Sigmoid colon (tissue), 7 donors: ENCODE measurements around the gene RPL18. TPM values are rescaled to one million over a fixed set of nuclear protein-coding genes. Genes with fewer than 3 reads are reported as not detected.
"Not testable (repeated sequence)": the region's sequence is repeated elsewhere in the genome, so short reads cannot be mapped to it uniquely, and the experiment has no call there.

ENCODE experiments used
- DNase-seq: peaks from one replicate; pipeline ENCODE4 v3.0.0-alpha.2; 2019
- H3K27ac ChIP-seq, 4 donors: fragments of 200-600 bp; sonication (generic); one replicate each; pipeline ENCODE4 v1.5.1; 2016 to 2019; ENCODE audit warnings: mild to moderate bottlenecking in 1 of 4
- H3K27me3 ChIP-seq, 3 donors: fragments of 200-600 bp; sonication (generic); one replicate each; pipeline ENCODE4 v1.5.1; 2019; ENCODE audit warnings: mild to moderate bottlenecking in 1 of 3
- H3K36me3 ChIP-seq, 4 donors: fragments of 200-600 bp; sonication (generic); one replicate each; pipeline ENCODE4 v1.5.1; 2016 to 2019
- H3K4me1 ChIP-seq, 4 donors: fragments of 200-600 bp; sonication (generic); one replicate each; pipeline ENCODE4 v1.5.1; 2017 to 2019
- H3K4me3 ChIP-seq, 4 donors: fragments of 200-600 bp; sonication (generic); one replicate each; pipeline ENCODE4 v1.5.1; 2017 to 2019; ENCODE audit warnings: mild to moderate bottlenecking in 2 of 4, moderate library complexity in 1 of 4
- H3K9me3 ChIP-seq, 4 donors: fragments of 200-600 bp in 3 of 4; sonication (generic) in 3 of 4; one replicate each; pipeline versions ENCODE4 v1.5.1 to v1.6.1; 2013 to 2019
- EP300 ChIP-seq, 4 donors: sonication (generic); formaldehyde crosslinking; IDR thresholded peaks; one replicate each; pipeline ENCODE4 v1.6.1; 2017; ENCODE audit warnings: antibody characterized with exemption in 4 of 4
- POLR2A ChIP-seq, 2 donors: fragments of 450-650 bp; IDR thresholded peaks; one replicate each; pipeline ENCODE4 v1.6.1; 2016; ENCODE audit warnings: antibody characterized with exemption in 2 of 2, mild to moderate bottlenecking in 2 of 2, moderate library complexity in 2 of 2
- POLR2AphosphoS5 ChIP-seq, 4 donors: sonication (generic); formaldehyde crosslinking; IDR thresholded peaks; one replicate each; pipeline ENCODE4 v1.6.1; 2017; ENCODE audit warnings: antibody characterized with exemption in 4 of 4
- WGBS, 2 donors: extraction: QIAGEN DNeasy Blood & Tissue Kit; methylation state at CpG; one replicate each; pipeline ENCODE4 v1.1.7; 2013; 5-methylcytosine and 5-hydroxymethylcytosine counted together
- intact Hi-C: fragments of 100-400 bp; cut with DNase I; formaldehyde crosslinking; loops from one replicate; pipeline ENCODE4 v1.15.1; 2023
- polyA plus RNA-seq, 3 donors: library from polyadenylated mRNA; stranded (reverse); fragments of 200-250 nt; gene quantifications; one replicate each; pipeline ENCODE4 v1.2.3, GENCODE V29; 2013
- total RNA-seq, 4 donors: library from RNA; depleted of rRNA; stranded (reverse); fragments of >200 nt; gene quantifications; one replicate each; pipeline ENCODE4 v1.1.0, GENCODE V29; 2016
- TF ChIP-seq, protein P1 (sequence below), 4 experiments: fragments of 450-650 bp in 3 of 4; fragments of 200-600 bp in 1 of 4; IDR thresholded peaks; one replicate each; pipeline ENCODE4 v1.5.1; 2016 to 2019; ENCODE audit warnings: antibody characterized with exemption in 4 of 4, mild to moderate bottlenecking in 3 of 4, moderate library complexity in 2 of 4
- donor health status: healthy with polysubstance abuse.
- donor health status: Bipolar disorder and iron deficiency.
- donor health status: healthy.

The RPL18 gene
- total and polyA plus RNA-seq, 7 donors, result 2,118 to 3,791 (median 2,808) TPM

DNA sequence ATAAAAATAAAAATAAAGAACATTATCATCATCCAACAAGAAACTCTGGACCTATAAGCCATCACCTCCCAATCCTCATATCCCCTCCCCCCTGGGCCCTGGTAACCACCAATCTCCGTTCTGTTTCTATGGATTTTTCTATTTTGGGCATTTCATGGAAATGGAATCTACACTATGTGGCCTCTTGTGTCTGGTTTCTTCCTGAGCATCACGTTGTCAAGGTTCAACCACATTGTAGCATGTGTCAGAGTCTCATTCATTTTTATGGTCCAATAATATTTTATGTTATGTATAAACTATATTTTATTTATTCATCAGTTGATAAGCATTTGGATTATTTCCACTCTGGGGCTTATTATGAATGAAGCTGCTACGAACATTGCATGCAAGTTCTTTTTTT lies 40.1 kb downstream of the RPL18 start:
- no peak for DNase-seq

GRCh38 chr19:48577908-48578307 lies 41.1 kb downstream of the RPL18 start:
- H3K4me1 ChIP-seq, H3K27ac ChIP-seq, H3K4me3 ChIP-seq, H3K9me3 ChIP-seq, DNase-seq, H3K27me3 ChIP-seq, intact Hi-C loops, H3K36me3 ChIP-seq: not testable (repeated sequence)
- WGBS, 2 donors, result 83 to 84% methylated on average over 7 of the region's 7 CpGs

More for the DNA sequence above, 40.1 kb downstream of the RPL18 start:
- Histone ChIP-seq H3K4me1 (peaks cover 0 to 3% (median 1%) of the 10 kb centered on the region in 4 donors), H3K36me3 (no peaks in the 10 kb centered on the region), H3K9me3 (no peaks in the 10 kb centered on the region), H3K4me3 (no peak overlapping the region), H3K27ac (no peak overlapping the region), H3K27me3 (no peaks in the 10 kb centered on the region)
- WGBS, 2 donors, result 12 to 39% methylated on average over 3 of the region's 3 CpGs
- TF ChIP-seq EP300 (IDR thresholded peaks at IDR 0.05) (no peak), POLR2AphosphoS5 (IDR thresholded peaks at IDR 0.05) (no peak), POLR2A (IDR thresholded peaks at IDR 0.05) (no peak)
- TF ChIP-seq, protein P1, sequence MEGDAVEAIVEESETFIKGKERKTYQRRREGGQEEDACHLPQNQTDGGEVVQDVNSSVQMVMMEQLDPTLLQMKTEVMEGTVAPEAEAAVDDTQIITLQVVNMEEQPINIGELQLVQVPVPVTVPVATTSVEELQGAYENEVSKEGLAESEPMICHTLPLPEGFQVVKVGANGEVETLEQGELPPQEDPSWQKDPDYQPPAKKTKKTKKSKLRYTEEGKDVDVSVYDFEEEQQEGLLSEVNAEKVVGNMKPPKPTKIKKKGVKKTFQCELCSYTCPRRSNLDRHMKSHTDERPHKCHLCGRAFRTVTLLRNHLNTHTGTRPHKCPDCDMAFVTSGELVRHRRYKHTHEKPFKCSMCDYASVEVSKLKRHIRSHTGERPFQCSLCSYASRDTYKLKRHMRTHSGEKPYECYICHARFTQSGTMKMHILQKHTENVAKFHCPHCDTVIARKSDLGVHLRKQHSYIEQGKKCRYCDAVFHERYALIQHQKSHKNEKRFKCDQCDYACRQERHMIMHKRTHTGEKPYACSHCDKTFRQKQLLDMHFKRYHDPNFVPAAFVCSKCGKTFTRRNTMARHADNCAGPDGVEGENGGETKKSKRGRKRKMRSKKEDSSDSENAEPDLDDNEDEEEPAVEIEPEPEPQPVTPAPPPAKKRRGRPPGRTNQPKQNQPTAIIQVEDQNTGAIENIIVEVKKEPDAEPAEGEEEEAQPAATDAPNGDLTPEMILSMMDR (IDR thresholded peaks at IDR 0.05), result no peak
- intact Hi-C loops, result no loop called here

- WGBS, 2 donors, result 76 to 81% methylated on average over 23 of the region's 23 CpGs
- TF ChIP-seq, protein P1 (IDR thresholded peaks at IDR 0.05), result no peak
- no peak for TF ChIP-seq POLR2A (IDR thresholded peaks at IDR 0.05)
- TF ChIP-seq POLR2AphosphoS5 (IDR thresholded peaks at IDR 0.05), result no peak
- TF ChIP-seq EP300 (IDR thresholded peaks at IDR 0.05), result no peak
Observed at GRCh38 chr19:48575931-48576622, 42.9 kb downstream of the RPL18 start.

GRCh38 chr19:48573163-48573505 lies 45.8 kb downstream of the RPL18 start:
- H3K4me3 ChIP-seq, result no peak overlapping the region
- intact Hi-C loops, result no loop called here
- peaks cover 0 to 7% (median 6%) of the 10 kb centered on the region in 4 donors for H3K4me1 ChIP-seq
- TF ChIP-seq POLR2AphosphoS5 (IDR thresholded peaks at IDR 0.05), result no peak
- no peak for TF ChIP-seq EP300 (IDR thresholded peaks at IDR 0.05)
- TF ChIP-seq POLR2A (IDR thresholded peaks at IDR 0.05), result no peak
- no peaks in the 10 kb centered on the region for H3K9me3 ChIP-seq
- H3K27me3 ChIP-seq, result no peaks in the 10 kb centered on the region
- no peaks in the 10 kb centered on the region for H3K36me3 ChIP-seq
- DNase-seq, result no peak
- WGBS, 2 donors, result 78 to 92% methylated on average over 12 of the region's 12 CpGs
- H3K27ac ChIP-seq, result no peak overlapping the region

More at GRCh38 chr19:48575931-48576622, 42.9 kb downstream of the RPL18 start:
- H3K27me3 ChIP-seq, result no peaks in the 10 kb centered on the region
- H3K4me1 ChIP-seq, result no peaks in the 10 kb centered on the region
- no peaks in the 10 kb centered on the region for H3K36me3 ChIP-seq
- H3K27ac ChIP-seq, result no peak overlapping the region
- DNase-seq, result no peak
- no peak overlapping the region for H3K4me3 ChIP-seq
- intact Hi-C loops, result no loop called here
- H3K9me3 ChIP-seq, result no peaks in the 10 kb centered on the region

DNA sequence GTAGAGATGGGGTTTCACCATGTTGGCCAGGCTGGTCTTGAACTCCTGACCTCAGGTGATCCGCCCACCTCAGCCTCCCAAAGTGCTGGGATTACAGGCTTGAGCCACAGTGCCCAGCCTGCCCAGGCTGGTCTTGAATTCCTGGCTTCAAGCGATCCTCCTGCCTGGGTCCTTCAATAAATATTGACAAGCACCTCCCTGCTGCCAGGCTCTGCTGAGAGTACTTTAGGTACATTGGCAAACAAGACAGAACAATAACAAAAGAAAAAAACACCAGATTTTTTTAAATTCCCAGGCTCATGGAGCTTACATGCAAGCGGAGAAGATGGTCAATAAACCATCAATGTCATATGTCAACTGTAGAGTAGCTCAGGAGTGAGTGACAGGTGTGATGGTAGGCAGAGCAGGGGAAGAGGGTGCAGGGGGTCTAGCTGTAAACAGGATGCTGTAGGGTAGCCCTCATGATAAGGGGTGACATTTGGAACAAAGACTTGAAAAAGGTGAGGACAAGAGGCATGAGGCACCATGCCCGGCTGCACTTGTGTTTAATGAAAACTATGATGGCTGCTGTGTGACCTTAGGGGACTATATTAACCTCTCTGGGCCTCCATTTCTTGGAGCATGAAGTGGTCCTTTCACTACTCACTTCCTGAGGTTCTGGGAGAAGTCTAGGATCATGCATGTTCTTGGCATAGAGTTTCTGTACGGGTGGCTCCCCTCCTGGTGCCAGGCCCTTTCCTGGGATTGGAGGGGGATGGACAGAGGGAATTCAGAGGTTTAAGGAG lies 47.4 kb downstream of the RPL18 start:
- Histone ChIP-seq H3K4me3 (no peak overlapping the region), H3K27ac (no peak overlapping the region), H3K9me3 (no peaks in the 10 kb centered on the region), H3K27me3 (no peaks in the 10 kb centered on the region), H3K4me1 (peaks cover 0 to 16% (median 13%) of the 10 kb centered on the region in 4 donors), H3K36me3 (no peaks in the 10 kb centered on the region)
- no peak for DNase-seq
- no peak for TF ChIP-seq POLR2AphosphoS5 (IDR thresholded peaks at IDR 0.05)
- TF ChIP-seq, protein P1 (IDR thresholded peaks at IDR 0.05), result no peak
- TF ChIP-seq EP300 (IDR thresholded peaks at IDR 0.05), result no peak
- no peak for TF ChIP-seq POLR2A (IDR thresholded peaks at IDR 0.05)
- intact Hi-C loops, result no loop called here
- WGBS, 2 donors, result 42 to 59% methylated on average over 5 of the region's 5 CpGs
